PC-9 (cell line): ENCODE measurements around the gene FAM222B.
"Not testable (repeated sequence)": the region's sequence is repeated elsewhere in the genome, so short reads cannot be mapped to it uniquely, and the experiment has no call there.

Experiments
- CTCF ChIP-seq: fragments of 200-600 bp; sonication (generic); conservative IDR thresholded peaks from 2 replicates; pipeline ENCODE4 v1.6.1; 2017; ENCODE audit warnings: mixed run types, antibody characterized with exemption, mild to moderate bottlenecking, moderate library complexity
- EZH2 ChIP-seq: fragments of 200-600 bp; sonication (generic); IDR thresholded peaks from 2 replicates; pipeline ENCODE4 v1.8.0; 2017; ENCODE audit warnings: antibody characterized with exemption, low read depth

GRCh38 chr17:28846699-28847098 lies 4.1 kb upstream of the FAM222B start:
- not testable (repeated sequence) for TF ChIP-seq CTCF, EZH2
